OCI-LY1 (cell line): Measurements from ENCODE around the gene LDLRAD4.

ENCODE experiments used
- CTCF ChIP-seq: fragments of 200-600 bp; sonication (generic), shearing (Covaris generic); IDR thresholded peaks from 2 replicates; pipeline ENCODE4 v1.5.1; 2017; ENCODE audit warnings: mild to moderate bottlenecking, antibody characterized with exemption, low read length, moderate library complexity, mixed read lengths
- EZH2 ChIP-seq: fragments of 200-600 bp; sonication (generic), shearing (Covaris generic); IDR thresholded peaks from 2 replicates; pipeline ENCODE4 v1.8.0; 2017; ENCODE audit warnings: borderline replicate concordance, mixed run types, mild to moderate bottlenecking, antibody characterized with exemption, low read length, moderate library complexity, mixed read lengths

GRCh38 chr18:13227910-13228309 lies 9.3 kb downstream of the LDLRAD4 start:
- TF ChIP-seq CTCF (no peak), EZH2 (no peak)
